Astrocyte (in vitro differentiated cells and primary cell): ENCODE data around the gene SLC35F6. TPM values are rescaled to one million over a fixed set of nuclear protein-coding genes. Genes with fewer than 3 reads are reported as not detected.
"Not testable (repeated sequence)": the region's sequence is repeated elsewhere in the genome, so short reads cannot be mapped to it uniquely, and the experiment has no call there.

Experiments
- DNase-seq: peaks from one replicate; pipeline ENCODE4 v3.0.0-alpha.2; 2010; ENCODE audit warnings: low read depth
- FAIRE-seq: peaks from 2 replicates; lab custom pipeline; 2011; peaks lifted over from hg19 to GRCh38; lab: Jason Lieb, UNC
- H2AFZ ChIP-seq: 2 replicates; pipeline ENCODE4 v1.6.0; 2012; ENCODE audit warnings: low read depth, low read length, inconsistent platforms
- H3K27ac ChIP-seq: 2 replicates; pipeline ENCODE4 v1.5.1; 2011; ENCODE audit warnings: low read depth, low read length, inconsistent platforms
- H3K27me3 ChIP-seq: 2 replicates; pipeline ENCODE4 v1.6.0; 2011; ENCODE audit warnings: low read length, inconsistent platforms; ENCODE audit not compliant: insufficient read depth
- H3K36me3 ChIP-seq: 2 replicates; pipeline ENCODE4 v1.5.1; 2011; ENCODE audit warnings: low read length, inconsistent platforms; ENCODE audit not compliant: insufficient read depth
- H3K4me1 ChIP-seq: 2 replicates; pipeline ENCODE4 v1.5.1; 2011; ENCODE audit warnings: low read length, inconsistent platforms; ENCODE audit not compliant: insufficient read depth
- H3K4me2 ChIP-seq: 2 replicates; pipeline ENCODE4 v1.6.0; 2012; ENCODE audit warnings: low read length, inconsistent platforms
- H3K4me3 ChIP-seq: 2 replicates; pipeline ENCODE4 v1.5.1; 2011; ENCODE audit warnings: low read depth, mild to moderate bottlenecking, low read length, inconsistent platforms; ENCODE audit not compliant: insufficient read depth
- H3K79me2 ChIP-seq: 2 replicates; pipeline ENCODE4 v1.6.0; 2012; ENCODE audit warnings: mild to moderate bottlenecking, low read length, inconsistent platforms; ENCODE audit not compliant: insufficient read depth
- H3K9ac ChIP-seq: 2 replicates; pipeline ENCODE4 v1.6.0; 2012; ENCODE audit warnings: mild to moderate bottlenecking, low read length, inconsistent platforms
- H3K9me3 ChIP-seq: 2 replicates; pipeline ENCODE4 v1.5.1; 2012; ENCODE audit warnings: low read depth, mild to moderate bottlenecking, low read length, inconsistent platforms; ENCODE audit not compliant: insufficient read depth
- H4K20me1 ChIP-seq: 2 replicates; pipeline ENCODE4 v1.6.0; 2012; ENCODE audit warnings: low read length, inconsistent platforms; ENCODE audit not compliant: insufficient read depth
- H3K27ac Mint-ChIP-seq: one replicate; pipeline ENCODE4 v1.8.0; 2021; ENCODE audit warnings: mild to moderate bottlenecking, mixed read lengths; ENCODE audit not compliant: unreplicated experiment
- H3K27me3 Mint-ChIP-seq: one replicate; pipeline ENCODE4 v1.8.0; 2021; ENCODE audit warnings: low read depth, mixed read lengths; ENCODE audit not compliant: unreplicated experiment
- H3K36me3 Mint-ChIP-seq: one replicate; pipeline ENCODE4 v1.8.0; 2021; ENCODE audit warnings: low read depth, mixed read lengths; ENCODE audit not compliant: unreplicated experiment
- H3K4me1 Mint-ChIP-seq: one replicate; pipeline ENCODE4 v1.8.0; 2021; ENCODE audit warnings: low read depth, mixed read lengths; ENCODE audit not compliant: unreplicated experiment
- H3K4me3 Mint-ChIP-seq: one replicate; pipeline ENCODE4 v1.8.0; 2021; ENCODE audit warnings: mild to moderate bottlenecking, moderate library complexity, mixed read lengths; ENCODE audit not compliant: unreplicated experiment
- H3K9me3 Mint-ChIP-seq: one replicate; pipeline ENCODE4 v1.8.0; 2021; ENCODE audit warnings: mild to moderate bottlenecking, mixed read lengths; ENCODE audit not compliant: unreplicated experiment
- CTCF ChIP-seq: IDR thresholded peaks from 2 replicates; pipeline ENCODE4 v1.5.1; 2011; ENCODE audit warnings: low read depth, mild to moderate bottlenecking, inconsistent platforms, low read length, moderate library complexity; ENCODE audit not compliant: insufficient read depth
- EZH2 ChIP-seq: IDR thresholded peaks from 2 replicates; pipeline ENCODE4 v1.6.1; 2012; ENCODE audit warnings: mild to moderate bottlenecking, low read length, inconsistent platforms; ENCODE audit not compliant: insufficient read depth
- total RNA-seq: library from RNA; stranded (reverse); gene quantifications from 2 replicates; pipeline ENCODE4 v1.2.1, GENCODE V29; 2021

SLC35F6 gene
- total RNA-seq, 1 donor from 2014 or later = 41.9 TPM

GRCh38 chr2:26793518-26793917 is 29.4 kb downstream of the SLC35F6 start:
- Histone ChIP-seq H3K27ac (no peak overlapping the region), H3K4me2 (no peak overlapping the region), H3K36me3 (no peaks in the 10 kb centered on the region), H3K79me2 (peaks cover 32% of the 10 kb centered on the region), H3K9ac (no peak overlapping the region), H2AFZ (no peak overlapping the region), H3K27me3 (no peaks in the 10 kb centered on the region), H4K20me1 (peaks cover 3% of the 10 kb centered on the region), H3K9me3 (no peaks in the 10 kb centered on the region), H3K4me3 (no peak overlapping the region), H3K4me1 (no peaks in the 10 kb centered on the region)
- Mint-ChIP-seq H3K4me3 (no peak overlapping the region), H3K36me3 (peaks cover 2% of the 10 kb centered on the region), H3K27ac (no peak overlapping the region), H3K9me3 (no peaks in the 10 kb centered on the region), H3K4me1 (peaks cover 8% of the 10 kb centered on the region), H3K27me3 (no peaks in the 10 kb centered on the region)
- no peak for FAIRE-seq
- DNase-seq = no peak
- TF ChIP-seq EZH2 = no peak
- no peak for TF ChIP-seq CTCF

- not testable (repeated sequence) for H3K27ac Mint-ChIP-seq, FAIRE-seq, H3K4me2 ChIP-seq, H3K27ac ChIP-seq, H3K9me3 Mint-ChIP-seq, H3K4me3 ChIP-seq, H3K27me3 Mint-ChIP-seq, H3K4me1 ChIP-seq, H3K9me3 ChIP-seq, H3K36me3 Mint-ChIP-seq, DNase-seq, H3K9ac ChIP-seq, H2AFZ ChIP-seq, H4K20me1 ChIP-seq, H3K4me3 Mint-ChIP-seq, H3K27me3 ChIP-seq, H3K36me3 ChIP-seq, H3K4me1 Mint-ChIP-seq
- peaks cover 16% of the 10 kb centered on the region for H3K79me2 ChIP-seq
Observed at GRCh38 chr2:26795135-26795534, 31.1 kb downstream of the SLC35F6 start.

DNA sequence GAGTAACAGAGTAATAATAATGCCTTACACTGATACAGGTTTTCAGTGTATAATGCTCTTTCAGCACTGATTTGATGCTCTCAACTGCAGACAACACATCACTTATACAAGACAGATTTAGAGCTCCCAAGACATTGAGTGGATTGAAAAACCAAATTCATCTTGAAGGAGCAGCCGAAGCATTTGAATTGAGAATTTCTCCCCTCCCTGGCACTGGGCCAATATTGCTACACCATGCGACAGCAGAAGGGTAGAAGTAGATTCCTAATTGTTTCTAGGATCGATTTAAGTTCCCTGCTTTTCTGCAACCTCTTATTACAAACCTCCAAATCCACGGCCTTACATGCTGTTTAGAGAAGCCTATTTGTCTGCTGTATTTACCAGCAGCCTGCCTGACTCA is 37.2 kb downstream of the SLC35F6 start:
- H3K9me3 ChIP-seq = no peaks in the 10 kb centered on the region
- DNase-seq (no peak), FAIRE-seq (no peak)
- no peaks in the 10 kb centered on the region for H4K20me1 ChIP-seq
- TF ChIP-seq CTCF = no peak
- no peak for TF ChIP-seq EZH2
- H3K4me3 ChIP-seq = no peak overlapping the region
- no peak overlapping the region for H3K4me3 Mint-ChIP-seq
- H3K4me1 ChIP-seq = no peaks in the 10 kb centered on the region
- H2AFZ ChIP-seq = no peak overlapping the region
- H3K79me2 ChIP-seq = no peaks in the 10 kb centered on the region
- no peaks in the 10 kb centered on the region for H3K27me3 Mint-ChIP-seq
- H3K36me3 ChIP-seq = no peaks in the 10 kb centered on the region
- H3K27ac ChIP-seq = no peak overlapping the region
- H3K9ac ChIP-seq = no peak overlapping the region
- H3K27ac Mint-ChIP-seq = no peak overlapping the region
- no peaks in the 10 kb centered on the region for H3K9me3 Mint-ChIP-seq
- H3K27me3 ChIP-seq = no peaks in the 10 kb centered on the region
- H3K36me3 Mint-ChIP-seq = no peaks in the 10 kb centered on the region
- H3K4me2 ChIP-seq = no peak overlapping the region
- peaks cover 5% of the 10 kb centered on the region for H3K4me1 Mint-ChIP-seq
